ENCODE measurements around the gene ZNF800. TPM values are rescaled to one million over a fixed set of nuclear protein-coding genes. Genes with fewer than 3 reads are reported as not detected.

Gene ZNF800
- total and polyA plus RNA-seq, 2 of the 8 experiments (the other 6 are each of a cell fraction or from before 2014, with no cell fraction given) = 1.0 to 6.5 TPM

DNA sequence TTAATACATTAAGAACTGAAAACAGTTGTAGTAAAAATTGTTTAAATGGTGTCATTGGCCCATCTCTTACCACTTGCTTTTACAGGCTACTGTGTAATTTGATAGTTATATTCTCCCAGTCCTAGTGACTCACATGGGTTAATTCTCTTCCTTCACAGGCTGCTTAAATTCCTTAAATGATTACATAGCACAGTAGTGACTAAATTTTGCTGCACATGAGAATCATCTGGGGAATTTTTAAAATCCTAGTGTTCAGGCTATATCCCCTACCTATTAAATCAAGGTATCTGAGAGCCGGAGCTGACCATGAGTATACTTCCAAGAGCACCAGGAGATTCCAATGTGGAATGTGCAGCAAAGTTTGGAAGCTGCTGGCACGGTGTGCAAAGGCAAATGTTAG is 45.3 kb upstream of the ZNF800 start:
- H2BK20ac ChIP-seq (ENCODE audit: low read length) = no peak overlapping the region
- H3K36me3 ChIP-seq (ENCODE audit: control insufficient read depth in 2 of 4, insufficient read depth in 4 of 4, low read length in 3 of 4) = no peaks in the 10 kb centered on the region
- H3K23ac ChIP-seq (ENCODE audit: insufficient read length) = no peak overlapping the region
- H4K5ac ChIP-seq (ENCODE audit: insufficient read length, low read depth, low read length) = no peak overlapping the region
- DNase-seq (ENCODE audit: low read depth in 1 of 2, low spot score in 2 of 2) (no peak), FAIRE-seq (no peak)
- no peak overlapping the region for H4K8ac ChIP-seq (ENCODE audit: extremely low read depth, insufficient read depth, low read length)
- H3K4me2 ChIP-seq (ENCODE audit: insufficient read depth in 1 of 2, low read depth in 2 of 2, low read length in 2 of 2) = no peak overlapping the region
- no peak overlapping the region for H2BK15ac ChIP-seq (ENCODE audit: low read length)
- H3K79me2 ChIP-seq (ENCODE audit: control insufficient read depth in 1 of 2, insufficient read depth in 2 of 2, low read length in 2 of 2) = no peaks in the 10 kb centered on the region
- H3K79me1 ChIP-seq (ENCODE audit: low read depth, low read length) = no peaks in the 10 kb centered on the region
- H2AFZ ChIP-seq (ENCODE audit: low read length) = no peak overlapping the region
- H3K18ac ChIP-seq (ENCODE audit: extremely low read depth, low read length) = no peak overlapping the region
- H3K23me2 ChIP-seq (ENCODE audit: low read depth, low read length) = no peaks in the 10 kb centered on the region; the same call in 1 of the 2 replicates
- no peaks in the 10 kb centered on the region; a peak in 1 of 7 replicates for H3K4me1 ChIP-seq (replicated peaks in 1 of 4; ENCODE audit: control insufficient read depth in 3 of 4, insufficient read depth in 4 of 4, low read length in 3 of 4)
- WGBS, 2 experiments (ENCODE audit: extremely low coverage in 1 of 2, insufficient coverage in 1 of 2, insufficient read length in 1 of 2, insufficient replicate concordance in 2 of 2, low coverage in 1 of 2, low lambda C conversion rate in 2 of 2, missing lambda C conversion rate in 1 of 2) = 87% methylated on average over 2 of the region's 2 CpGs; no CpG with 5 or more reads in 1 of the 2 experiments
- no peaks in the 10 kb centered on the region for H3K9me3 ChIP-seq (ENCODE audit: insufficient read depth in 2 of 2, low read depth in 1 of 2, low read length in 1 of 2)
- no peak overlapping the region for H3K4ac ChIP-seq (replicated peaks; ENCODE audit: insufficient read length, low read depth, low read length)
- no peak overlapping the region for H3K27ac ChIP-seq (ENCODE audit: low read depth, low read length)
- H3K27me3 ChIP-seq (replicated peaks in 1 of 4; ENCODE audit: control insufficient read depth in 3 of 4, extremely low read depth in 1 of 4, insufficient read depth in 3 of 4, low read length in 3 of 4) = no peaks in the 10 kb centered on the region
- no peak overlapping the region for H3K9ac ChIP-seq (replicated peaks in 1 of 4; ENCODE audit: extremely low read depth in 1 of 4, low read depth in 3 of 4, low read length in 3 of 4)
- H3K4me3 ChIP-seq (ENCODE audit: extremely low read depth in 1 of 4, insufficient read depth in 2 of 4, low read depth in 3 of 4, low read length in 4 of 4) = no peak overlapping the region
- no peak overlapping the region for H2AK5ac ChIP-seq (ENCODE audit: low read depth, low read length)
- no peak overlapping the region for H3K14ac ChIP-seq (ENCODE audit: insufficient read length)
- ChIA-PET POLR2A (ENCODE audit: partially characterized antibody) (no interaction called here), CTCF (ENCODE audit: partially characterized antibody) (interaction anchor here (1.2 to 3.3 kb wide), 2 partner anchors 10 to 13 kb away, joined by 4 to 18 read pairs; no protein-coding TSS in a partner anchor)
- no peak overlapping the region for H3K56ac ChIP-seq (replicated peaks; ENCODE audit: insufficient read length, low read depth, low read length)
- H4K20me1 ChIP-seq (replicated peaks in 1 of 2; ENCODE audit: control insufficient read depth in 1 of 2, insufficient read depth in 2 of 2, low read length in 2 of 2) = no peaks in the 10 kb centered on the region
- H2BK5ac ChIP-seq (ENCODE audit: low read depth, low read length) = no peak overlapping the region
- H2BK120ac ChIP-seq (replicated peaks; ENCODE audit: low read depth, low read length) = no peak overlapping the region
- no peak overlapping the region for H4K91ac ChIP-seq (replicated peaks; ENCODE audit: insufficient read length, low read length)
- H2BK12ac ChIP-seq (ENCODE audit: low read depth, low read length) = no peak overlapping the region
- no peak for TF ChIP-seq JUN (IDR thresholded peaks at IDR 0.05; ENCODE audit: low read depth, low read length)
- TF ChIP-seq RAD21 (IDR thresholded peaks at IDR 0.05 in 1 of 2, conservative IDR thresholded peaks at IDR 0.05 in 1 of 2; ENCODE audit: low read depth in 2 of 2, low read length in 2 of 2) = no peak
- TF ChIP-seq CBX5 (IDR thresholded peaks at IDR 0.05; ENCODE audit: low read depth, low read length) = no peak
- TF ChIP-seq, protein P1, sequence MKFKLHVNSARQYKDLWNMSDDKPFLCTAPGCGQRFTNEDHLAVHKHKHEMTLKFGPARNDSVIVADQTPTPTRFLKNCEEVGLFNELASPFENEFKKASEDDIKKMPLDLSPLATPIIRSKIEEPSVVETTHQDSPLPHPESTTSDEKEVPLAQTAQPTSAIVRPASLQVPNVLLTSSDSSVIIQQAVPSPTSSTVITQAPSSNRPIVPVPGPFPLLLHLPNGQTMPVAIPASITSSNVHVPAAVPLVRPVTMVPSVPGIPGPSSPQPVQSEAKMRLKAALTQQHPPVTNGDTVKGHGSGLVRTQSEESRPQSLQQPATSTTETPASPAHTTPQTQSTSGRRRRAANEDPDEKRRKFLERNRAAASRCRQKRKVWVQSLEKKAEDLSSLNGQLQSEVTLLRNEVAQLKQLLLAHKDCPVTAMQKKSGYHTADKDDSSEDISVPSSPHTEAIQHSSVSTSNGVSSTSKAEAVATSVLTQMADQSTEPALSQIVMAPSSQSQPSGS (IDR thresholded peaks at IDR 0.05; ENCODE audit: low read length) = no peak
- TF ChIP-seq, protein P2, sequence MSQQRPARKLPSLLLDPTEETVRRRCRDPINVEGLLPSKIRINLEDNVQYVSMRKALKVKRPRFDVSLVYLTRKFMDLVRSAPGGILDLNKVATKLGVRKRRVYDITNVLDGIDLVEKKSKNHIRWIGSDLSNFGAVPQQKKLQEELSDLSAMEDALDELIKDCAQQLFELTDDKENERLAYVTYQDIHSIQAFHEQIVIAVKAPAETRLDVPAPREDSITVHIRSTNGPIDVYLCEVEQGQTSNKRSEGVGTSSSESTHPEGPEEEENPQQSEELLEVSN (IDR thresholded peaks at IDR 0.05) = no peak
- no peak for TF ChIP-seq SP4 (IDR thresholded peaks at IDR 0.05; ENCODE audit: low read length)
- no peak for TF ChIP-seq SIN3A (conservative IDR thresholded peaks at IDR 0.05 in 1 of 2, IDR thresholded peaks at IDR 0.05 in 1 of 2; ENCODE audit: low read depth in 1 of 2, low read length in 2 of 2)
- TF ChIP-seq EP300 (IDR thresholded peaks at IDR 0.05; ENCODE audit: borderline replicate concordance in 1 of 2, low read depth in 2 of 2, low read length in 2 of 2) = no peak
- no peak for TF ChIP-seq KDM4A (IDR thresholded peaks at IDR 0.05; ENCODE audit: low read depth, low read length, severe bottlenecking)
- no peak for TF ChIP-seq ZNF274 (IDR thresholded peaks at IDR 0.05; ENCODE audit: borderline replicate concordance, extremely low read depth, low read length)
- no peak for TF ChIP-seq POLR2A (IDR thresholded peaks at IDR 0.05; ENCODE audit: control extremely low read depth in 1 of 2, low read depth in 2 of 2, low read length in 2 of 2)
- TF ChIP-seq SP1 (IDR thresholded peaks at IDR 0.05; ENCODE audit: low read depth, low read length) = no peak
